GM19455 (cell line): ENCODE results near the gene DCST1.

Experiments
- ATAC-seq: cut with Tn5 transposase; IDR thresholded peaks from one replicate; pipeline ENCODE4 v1.9.1; 2021; ENCODE audit not compliant: unreplicated experiment

Gene DCST1

DNA sequence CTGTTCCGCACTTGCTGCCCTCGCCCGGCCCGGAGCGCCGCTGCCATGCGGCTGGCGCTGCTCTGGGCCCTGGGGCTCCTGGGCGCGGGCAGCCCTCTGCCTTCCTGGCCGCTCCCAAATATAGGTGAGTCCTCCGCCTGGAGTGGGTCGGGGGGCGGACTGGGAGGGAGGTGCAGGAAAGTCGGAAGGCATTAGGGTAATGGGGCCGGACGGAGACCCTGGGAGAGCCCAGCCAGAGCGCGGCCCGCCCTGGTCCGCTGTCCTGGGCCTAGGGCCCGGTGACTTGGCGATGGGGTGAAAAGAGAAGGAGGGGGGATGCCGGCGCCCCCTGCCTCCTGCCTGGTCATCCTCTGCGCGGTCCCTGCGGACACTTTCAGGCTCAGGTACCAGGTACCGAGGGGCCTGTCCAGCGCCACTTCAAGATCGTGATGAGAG, 17.7 kb downstream of the DCST1 start:
- ATAC-seq = no peak

DNA sequence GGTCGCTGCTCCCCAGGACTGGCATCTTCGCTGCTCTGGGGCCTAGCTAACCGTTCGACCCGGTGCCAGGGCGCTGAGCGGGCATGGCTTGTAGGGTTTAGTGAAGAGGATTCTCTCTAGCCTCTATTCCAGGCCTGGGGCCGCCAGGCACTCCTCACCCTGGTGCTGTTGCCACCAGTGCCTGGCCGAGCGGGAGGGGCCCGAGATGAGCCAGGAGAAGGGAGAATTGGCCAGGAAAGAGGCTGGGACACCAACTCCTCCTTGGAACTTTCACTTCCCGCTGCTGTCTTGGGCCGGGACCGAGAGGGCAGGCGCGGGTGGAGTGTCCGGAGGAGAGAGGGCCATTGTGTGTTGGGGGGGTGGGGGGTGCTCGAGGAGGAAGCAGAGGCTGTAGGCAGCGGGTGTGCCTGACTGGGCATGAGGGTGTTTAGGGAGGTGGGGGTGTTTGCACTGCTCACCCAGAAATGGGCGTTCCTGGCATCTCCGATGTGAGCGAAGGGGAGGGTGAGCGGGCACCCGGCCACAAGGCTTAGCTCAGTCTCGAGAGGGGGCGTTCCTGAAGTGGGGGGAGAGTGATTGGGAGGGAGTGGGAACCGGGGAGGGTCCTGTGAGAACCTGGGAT, 18.3 kb downstream of the DCST1 start:
- no peak for ATAC-seq

DNA sequence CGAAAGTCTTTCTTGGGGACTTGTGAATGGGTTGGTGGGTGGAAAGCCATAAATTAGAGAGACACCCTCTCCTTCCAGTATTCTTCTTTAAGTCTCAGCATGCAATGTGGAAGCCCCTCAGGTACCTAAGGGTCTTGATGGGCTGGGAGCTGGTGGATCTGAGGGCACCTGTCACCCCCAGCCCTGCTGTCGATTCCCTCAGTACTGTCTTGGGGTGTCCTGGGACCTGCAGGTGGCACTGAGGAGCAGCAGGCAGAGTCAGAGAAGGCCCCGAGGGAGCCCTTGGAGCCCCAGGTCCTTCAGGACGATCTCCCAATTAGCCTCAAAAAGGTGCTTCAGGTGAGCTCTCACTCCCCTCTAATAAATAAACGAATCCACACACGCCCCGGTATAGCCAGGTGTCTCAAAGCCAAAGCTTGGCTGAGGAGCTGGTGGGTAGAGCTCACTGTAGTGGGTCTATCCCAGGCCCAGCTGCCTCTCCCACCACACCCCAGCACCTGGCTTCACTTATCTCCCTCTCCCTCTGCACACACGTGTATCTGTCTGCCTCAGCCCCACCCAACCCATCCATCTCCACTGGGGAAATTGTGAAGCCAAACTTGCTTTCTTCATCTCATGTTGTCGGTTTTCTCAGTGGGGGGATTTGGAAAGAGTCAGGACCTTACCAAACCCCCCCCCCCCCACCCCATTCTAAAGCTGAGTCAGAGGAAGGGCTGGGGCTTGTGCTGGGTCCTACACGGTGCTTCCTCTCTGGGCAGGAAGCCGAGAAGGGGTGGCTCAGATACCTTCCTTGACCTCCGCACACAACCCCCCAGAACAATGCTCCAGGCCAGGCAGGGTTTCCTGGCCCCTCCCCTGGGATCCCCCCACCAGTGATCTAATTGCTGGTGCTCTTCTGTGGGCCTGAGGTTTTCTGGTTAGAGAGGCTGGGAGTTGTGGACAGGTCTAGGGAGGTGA, 19.1 kb downstream of the DCST1 start:
- ATAC-seq = no peak

DNA sequence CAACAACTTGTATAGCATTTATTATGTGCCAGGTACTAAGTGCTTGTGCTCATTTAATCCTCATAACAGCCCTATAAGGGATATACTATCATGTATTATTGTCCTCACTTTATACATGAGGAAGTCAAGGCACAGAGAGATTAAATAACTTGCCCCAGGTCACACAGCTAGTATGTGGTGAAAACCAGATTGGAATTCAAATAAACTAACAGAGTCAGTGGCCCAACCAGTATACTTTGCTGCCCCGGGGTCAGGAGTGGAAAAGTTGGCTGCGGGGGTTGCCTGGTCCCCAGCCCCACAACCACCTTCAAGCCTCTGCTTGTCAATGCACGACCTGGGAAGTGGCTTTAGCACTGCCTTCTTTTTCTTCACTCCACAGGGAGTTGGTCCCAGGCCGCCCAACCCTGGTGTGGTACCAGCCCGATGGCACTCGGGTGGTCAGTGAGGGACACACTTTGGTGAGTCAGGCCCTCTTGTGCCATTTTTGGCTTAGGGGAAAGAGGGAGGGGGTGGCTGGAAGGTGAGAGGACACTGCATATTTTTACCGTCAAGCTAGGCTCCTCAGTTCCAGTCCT, 20.0 kb downstream of the DCST1 start:
- no peak for ATAC-seq

DNA sequence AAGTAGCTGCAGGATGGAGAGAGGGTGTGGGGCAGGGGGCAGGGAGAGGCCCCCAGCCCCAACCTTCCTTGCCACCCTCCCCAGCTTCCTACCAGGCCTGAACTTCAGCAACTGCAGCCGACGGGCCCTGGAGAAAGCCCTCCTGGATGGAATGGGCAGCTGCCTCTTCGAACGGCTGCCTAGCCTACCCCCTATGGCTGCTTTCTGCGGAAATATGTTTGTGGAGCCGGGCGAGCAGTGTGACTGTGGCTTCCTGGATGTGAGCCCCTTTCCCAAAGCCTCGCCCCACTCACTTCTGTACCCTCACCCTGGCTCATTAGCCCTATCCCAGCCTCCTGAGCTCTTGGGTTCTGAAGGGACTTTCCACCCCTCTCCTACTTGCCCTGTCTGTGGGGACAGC, 23.5 kb downstream of the DCST1 start:
- ATAC-seq = no peak

DNA sequence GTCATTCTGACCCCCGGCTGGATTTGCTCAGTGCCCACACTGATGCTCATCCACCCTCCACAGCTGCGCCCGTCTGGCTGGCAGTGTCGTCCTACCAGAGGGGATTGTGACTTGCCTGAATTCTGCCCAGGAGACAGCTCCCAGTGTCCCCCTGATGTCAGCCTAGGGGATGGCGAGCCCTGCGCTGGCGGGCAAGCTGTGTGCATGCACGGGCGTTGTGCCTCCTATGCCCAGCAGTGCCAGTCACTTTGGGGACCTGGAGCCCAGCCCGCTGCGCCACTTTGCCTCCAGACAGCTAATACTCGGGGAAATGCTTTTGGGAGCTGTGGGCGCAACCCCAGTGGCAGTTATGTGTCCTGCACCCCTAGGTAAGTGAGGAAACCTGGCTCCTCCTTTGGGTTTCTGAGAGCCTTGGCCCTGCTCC, 24.2 kb downstream of the DCST1 start:
- ATAC-seq = no peak

DNA sequence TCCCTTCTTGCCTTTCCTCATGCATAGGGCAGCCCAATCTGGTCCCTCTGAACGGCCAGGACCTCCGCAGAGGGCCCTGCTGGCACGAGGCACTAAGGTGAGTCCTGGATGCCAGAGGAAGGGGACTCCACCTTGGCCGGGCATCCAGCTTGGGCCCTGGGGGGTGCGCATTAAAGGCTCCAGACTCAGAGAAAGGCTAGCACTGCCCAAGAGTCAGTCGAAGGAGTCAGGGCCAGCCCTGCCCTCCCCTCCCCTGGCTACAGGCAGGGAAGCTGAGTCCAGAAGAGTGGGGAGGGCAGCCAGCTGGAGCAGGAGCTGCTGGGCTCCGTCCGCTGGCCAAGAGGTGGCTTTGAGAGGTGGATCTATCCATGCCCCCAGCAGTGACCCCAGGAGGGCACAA, 27.1 kb downstream of the DCST1 start:
- ATAC-seq = no peak

DNA sequence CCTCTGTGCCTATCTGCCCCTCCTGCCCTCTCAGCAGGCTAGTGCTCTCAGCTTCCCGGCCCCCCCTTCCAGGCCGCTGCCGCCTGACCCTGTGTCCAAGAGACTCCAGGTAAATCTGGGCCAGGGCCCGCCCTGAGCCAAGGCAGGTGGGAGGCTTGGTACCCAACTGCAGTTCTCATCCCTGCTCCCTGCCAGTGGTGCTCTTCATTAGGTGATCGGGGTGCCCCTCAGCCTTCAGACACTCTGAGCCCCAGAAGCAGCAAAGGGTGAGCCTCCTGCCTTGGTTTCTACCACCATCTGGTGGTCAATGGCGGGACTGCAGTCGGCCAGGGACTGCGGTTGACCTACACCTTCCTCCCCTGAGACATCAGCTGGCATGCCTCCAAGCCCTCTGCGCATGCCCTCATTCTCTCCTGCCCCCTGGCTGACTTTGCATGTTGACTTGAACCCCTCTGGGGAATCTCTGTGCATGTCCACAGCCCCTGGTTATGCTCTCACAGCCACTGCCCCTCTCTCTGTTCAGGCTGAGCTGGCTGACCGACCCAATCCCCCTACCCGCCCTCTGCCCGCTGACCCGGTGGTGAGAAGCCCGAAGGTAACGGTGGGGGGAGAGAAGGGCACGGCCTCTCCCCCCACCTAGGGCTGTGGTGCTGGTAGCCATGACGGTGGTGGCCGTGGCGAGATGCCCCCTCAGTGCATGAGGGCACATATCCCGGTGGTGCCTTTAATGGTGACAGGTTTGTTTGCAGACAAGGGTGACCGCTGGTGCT, 27.9 kb downstream of the DCST1 start:
- ATAC-seq = no peak

DNA sequence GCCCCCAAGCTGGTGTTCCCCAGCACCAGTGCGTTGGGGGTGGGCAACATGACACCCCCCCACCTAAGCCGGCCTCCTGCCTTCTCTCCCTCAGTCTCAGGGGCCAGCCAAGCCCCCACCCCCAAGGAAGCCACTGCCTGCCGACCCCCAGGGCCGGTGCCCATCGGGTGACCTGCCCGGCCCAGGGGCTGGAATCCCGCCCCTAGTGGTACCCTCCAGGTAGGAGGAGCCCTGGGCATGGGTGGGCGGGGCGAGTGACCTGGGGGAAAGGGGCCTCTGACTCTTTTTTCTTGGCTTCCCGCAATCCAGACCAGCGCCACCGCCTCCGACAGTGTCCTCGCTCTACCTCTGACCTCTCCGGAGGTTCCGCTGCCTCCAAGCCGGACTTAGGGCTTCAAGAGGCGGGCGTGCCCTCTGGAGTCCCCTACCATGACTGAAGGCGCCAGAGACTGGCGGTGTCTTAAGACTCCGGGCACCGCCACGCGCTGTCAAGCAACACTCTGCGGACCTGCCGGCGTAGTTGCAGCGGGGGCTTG, 28.6 kb downstream of the DCST1 start:
- no peak for ATAC-seq

DNA sequence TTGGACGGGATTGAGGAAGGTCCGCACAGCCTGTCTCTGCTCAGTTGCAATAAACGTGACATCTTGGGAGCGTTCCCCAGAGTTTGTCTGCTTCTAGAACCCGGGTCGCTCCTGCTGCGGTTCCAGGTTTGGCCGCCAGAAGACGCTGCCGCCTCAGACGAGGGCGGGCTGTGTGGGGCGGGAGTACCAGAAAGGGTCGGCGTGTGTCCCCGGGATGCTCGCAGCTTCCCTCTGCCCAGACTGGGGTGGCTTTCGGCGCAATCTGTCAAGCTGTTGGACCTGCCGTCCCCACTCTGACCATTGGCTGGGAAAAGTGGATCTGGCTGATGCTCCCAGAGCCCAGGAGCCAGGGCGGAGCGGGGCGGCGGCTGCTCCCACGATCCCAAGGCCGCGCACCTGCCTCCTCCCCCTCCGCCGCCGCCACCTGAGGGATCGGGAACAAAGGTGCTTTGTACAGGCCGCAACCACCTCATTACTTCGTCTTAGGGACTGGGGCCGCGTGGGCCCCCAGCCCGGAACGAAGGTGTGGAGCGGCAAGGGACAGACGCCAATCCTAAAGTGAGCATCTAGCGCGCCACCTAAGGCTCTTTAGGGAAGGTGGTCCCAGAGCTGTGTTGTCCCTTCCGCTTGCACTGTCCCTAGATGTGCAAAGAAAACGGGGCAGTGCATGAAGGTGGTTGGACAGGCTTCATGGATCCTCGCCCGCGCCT, 29.2 kb downstream of the DCST1 start:
- no peak for ATAC-seq

DNA sequence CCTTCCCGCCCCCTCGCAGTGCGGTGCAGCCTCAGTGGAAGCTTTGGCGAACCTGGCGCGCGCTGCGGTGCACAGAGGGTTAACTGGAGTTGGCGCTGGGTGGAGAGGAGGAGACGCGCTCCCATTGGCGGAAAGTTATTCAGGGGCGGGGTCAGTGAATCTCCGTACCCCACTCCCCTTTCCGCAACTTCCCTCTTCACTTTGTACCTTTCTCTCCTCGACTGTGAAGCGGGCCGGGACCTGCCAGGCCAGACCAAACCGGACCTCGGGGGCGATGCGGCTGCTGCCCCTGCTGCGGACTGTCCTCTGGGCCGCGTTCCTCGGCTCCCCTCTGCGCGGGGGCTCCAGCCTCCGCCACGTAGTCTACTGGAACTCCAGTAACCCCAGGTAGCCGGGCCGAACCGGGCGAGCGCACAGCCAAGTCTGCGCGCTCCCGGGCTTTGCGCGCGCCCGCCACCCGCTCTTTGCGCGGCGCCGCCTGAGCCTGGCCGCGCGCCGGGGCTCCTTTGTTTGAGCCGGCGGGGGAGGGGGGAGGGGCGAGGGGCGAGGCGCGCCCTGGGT, 30.0 kb downstream of the DCST1 start, which contains the start of gene EFNA4:
Gene EFNA4 (plus strand): TSS at position 191 of the 561 bp plus-strand sequence. CDS start 84 bp downstream, at position 275.
- ATAC-seq = peak; percentile 66

DNA sequence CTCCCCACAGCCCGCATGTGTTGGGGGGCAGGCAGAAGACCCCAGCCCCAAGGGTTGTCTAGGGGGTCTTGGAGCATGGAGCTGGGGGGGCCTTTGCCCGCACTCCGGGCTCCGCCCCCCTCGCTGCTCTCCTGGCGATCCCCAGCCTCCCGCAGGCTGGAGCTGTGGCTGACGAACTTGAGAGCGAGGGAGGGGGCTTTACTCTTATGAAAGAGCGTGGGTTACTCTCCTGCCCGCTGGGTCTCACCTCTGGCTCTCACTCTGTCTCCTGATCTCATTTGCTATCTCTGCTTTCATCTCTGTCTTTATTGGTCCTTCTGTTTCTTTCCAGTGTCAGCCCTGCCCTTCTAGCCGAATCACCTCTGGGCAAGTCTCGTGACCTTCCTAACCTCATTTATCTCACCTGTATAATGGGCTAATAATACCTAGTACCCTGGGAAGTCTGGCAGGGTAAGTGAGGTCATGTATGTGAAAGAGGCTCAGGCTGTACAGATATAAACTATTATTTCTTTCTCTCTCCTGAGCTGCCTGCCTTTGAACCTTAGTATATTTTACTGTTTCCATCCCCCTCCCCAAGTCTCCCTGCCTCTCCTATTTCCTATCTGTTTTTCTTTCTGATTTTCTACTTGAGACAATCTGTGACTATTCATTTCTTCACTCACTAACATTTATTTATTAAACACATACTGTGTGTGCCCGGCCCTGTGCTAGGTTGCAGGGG, 30.6 kb downstream of the DCST1 start:
- ATAC-seq = no peak

DNA sequence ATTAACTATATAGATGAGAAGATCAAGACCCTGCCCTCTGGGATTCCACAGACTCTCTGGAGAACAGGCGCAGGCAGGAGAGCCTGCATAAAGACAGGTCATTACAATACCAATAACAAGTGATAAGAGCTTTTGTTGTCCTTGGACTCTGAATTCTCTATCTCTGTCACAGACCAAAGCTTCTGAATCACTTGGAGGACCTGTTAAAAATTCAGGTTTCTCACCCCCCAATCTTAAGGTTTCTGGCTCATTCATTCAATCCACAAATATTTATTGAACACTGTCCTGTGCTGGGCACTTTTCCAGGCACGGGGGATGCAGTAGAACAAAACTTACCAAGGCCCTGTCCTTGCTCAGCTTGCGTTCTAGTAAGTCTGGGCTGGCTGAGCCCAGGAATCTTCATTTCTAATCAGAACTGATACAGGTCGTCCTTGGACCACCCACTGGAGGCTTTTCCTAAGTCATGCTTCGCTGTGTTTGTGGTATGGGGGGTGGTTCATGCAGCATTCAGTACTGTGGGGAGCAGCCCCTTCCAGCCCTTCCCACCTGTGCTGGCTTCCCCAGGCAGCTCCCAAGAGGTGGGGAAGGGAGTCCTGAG, 31.3 kb downstream of the DCST1 start:
- no peak for ATAC-seq

DNA sequence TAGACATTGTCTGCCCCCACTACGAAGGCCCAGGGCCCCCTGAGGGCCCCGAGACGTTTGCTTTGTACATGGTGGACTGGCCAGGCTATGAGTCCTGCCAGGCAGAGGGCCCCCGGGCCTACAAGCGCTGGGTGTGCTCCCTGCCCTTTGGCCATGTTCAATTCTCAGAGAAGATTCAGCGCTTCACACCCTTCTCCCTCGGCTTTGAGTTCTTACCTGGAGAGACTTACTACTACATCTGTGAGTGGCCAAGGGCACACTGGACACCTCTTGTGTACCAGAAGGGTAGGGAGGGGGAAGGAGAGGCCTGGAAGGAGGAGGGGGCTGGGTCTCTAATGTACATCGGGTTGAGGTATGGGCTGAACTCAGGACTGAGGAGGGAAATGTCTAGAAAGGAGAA, 33.2 kb downstream of the DCST1 start:
- no peak for ATAC-seq

DNA sequence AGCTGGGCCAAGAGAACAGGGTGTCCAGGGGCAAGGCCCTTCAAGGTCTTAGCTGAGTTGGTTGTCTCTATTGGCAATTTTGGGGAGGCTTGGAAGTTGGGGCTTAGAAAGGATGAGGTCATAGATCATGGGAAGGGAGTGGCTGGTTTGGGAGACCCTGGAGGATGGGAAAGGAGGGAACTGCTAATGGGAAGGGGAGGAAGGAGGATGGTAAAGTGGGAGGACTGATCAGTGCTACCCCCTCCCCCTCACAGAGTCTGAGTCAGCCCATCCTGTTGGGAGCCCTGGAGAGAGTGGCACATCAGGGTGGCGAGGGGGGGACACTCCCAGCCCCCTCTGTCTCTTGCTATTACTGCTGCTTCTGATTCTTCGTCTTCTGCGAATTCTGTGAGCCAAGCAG, 35.0 kb downstream of the DCST1 start:
- no peak for ATAC-seq

DNA sequence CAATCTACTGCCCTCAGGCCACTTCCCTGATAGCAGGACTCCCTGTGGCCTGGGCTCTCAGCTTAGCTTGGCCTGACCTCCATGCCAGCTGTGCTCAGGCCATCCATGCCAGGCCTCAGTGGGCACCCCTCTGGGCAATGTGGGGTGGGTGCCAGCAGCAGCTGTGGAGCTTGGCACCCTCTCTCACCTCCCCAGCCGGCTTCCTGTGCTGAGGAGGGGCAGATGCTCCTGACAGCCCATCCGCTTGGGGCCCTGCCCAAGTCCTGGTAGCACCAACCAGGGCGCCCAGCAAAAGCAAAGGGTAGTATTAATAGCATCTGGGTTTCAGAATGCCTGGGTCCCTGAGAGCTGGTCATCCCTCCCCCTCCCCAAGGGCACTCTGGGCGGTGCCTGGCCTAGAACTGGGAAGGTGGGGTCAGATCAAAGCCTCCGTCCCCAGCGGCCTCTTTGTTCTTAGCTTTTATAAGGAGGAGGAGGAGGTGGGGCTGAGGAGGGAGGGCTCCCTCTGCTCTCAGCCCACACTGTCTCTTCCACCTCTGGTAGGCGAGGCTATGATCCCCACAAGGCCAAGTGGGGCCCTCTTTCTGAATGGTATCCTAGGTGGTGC, 36.0 kb downstream of the DCST1 start:
- ATAC-seq = no peak

DNA sequence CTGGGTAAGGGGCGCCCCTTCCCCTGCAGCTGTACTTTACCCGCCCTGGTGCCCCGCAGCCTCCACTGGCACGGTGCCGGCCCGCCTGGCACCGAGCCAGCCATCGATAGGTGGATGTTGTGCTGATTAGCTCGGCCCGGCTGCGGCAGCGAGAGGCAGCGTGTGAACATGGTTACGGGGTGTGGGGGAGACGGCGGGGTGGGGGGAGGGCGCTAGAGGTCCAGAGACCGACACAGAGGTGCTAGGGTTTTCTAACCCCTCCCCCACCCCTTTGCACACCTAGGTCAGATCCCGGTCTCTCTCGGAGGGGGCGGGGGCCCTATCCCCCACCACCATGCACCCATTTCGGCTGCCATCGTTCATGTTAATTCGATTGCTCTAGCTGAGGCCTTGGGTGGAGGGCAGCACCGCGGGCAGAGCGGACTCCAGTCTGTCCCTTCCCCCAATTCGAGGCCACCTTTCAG, 36.6 kb downstream of the DCST1 start:
- no peak for ATAC-seq
